Measurements from ENCODE around the gene PRRT3. TPM values are rescaled to one million over a fixed set of nuclear protein-coding genes. Genes with fewer than 3 reads are reported as not detected.

PRRT3 gene
- total RNA-seq, 6 donors from 2014 or later: 1.6 to 7.1 (median 4.5) TPM

DNA sequence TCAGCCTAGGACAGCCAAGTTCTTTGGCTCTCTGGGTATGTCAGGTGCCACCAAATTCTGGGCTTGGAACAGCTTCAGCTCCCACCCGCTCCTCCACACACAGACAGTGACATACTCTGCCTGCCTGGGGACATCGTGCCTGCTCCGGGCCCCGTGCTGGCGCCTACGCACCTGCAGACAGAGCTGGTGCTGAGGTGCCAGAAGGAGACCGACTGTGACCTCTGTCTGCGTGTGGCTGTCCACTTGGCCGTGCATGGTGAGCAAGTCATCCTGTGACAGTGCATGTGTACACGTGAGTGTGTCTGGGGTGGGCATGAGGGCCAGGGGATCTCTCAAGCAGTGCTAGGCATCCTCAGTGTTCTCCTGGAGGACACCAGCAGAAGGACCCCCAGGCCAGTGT, 34.4 kb downstream of the PRRT3 start:
- Histone ChIP-seq H3K27me3 (no peaks in the 10 kb centered on the region), H3K9me3 (no peaks in the 10 kb centered on the region), H3K27ac (peak overlapping the region; percentile 79 to 89 (median 86)), H3K36me3 (peaks cover 0 to 9% (median 1%) of the 10 kb centered on the region in 4 donors), H3K4me1 (peaks cover 30 to 42% (median 38%) of the 10 kb centered on the region in 4 donors), H3K4me3 (peak overlapping the region in 2 of 4 donors; percentile 78 to 79)
- TF ChIP-seq, protein P1, sequence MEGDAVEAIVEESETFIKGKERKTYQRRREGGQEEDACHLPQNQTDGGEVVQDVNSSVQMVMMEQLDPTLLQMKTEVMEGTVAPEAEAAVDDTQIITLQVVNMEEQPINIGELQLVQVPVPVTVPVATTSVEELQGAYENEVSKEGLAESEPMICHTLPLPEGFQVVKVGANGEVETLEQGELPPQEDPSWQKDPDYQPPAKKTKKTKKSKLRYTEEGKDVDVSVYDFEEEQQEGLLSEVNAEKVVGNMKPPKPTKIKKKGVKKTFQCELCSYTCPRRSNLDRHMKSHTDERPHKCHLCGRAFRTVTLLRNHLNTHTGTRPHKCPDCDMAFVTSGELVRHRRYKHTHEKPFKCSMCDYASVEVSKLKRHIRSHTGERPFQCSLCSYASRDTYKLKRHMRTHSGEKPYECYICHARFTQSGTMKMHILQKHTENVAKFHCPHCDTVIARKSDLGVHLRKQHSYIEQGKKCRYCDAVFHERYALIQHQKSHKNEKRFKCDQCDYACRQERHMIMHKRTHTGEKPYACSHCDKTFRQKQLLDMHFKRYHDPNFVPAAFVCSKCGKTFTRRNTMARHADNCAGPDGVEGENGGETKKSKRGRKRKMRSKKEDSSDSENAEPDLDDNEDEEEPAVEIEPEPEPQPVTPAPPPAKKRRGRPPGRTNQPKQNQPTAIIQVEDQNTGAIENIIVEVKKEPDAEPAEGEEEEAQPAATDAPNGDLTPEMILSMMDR (IDR thresholded peaks at IDR 0.05): no peak
- TF ChIP-seq EP300 (IDR thresholded peaks at IDR 0.05) (no peak), POLR2AphosphoS5 (IDR thresholded peaks at IDR 0.05) (no peak), POLR2A (IDR thresholded peaks at IDR 0.05) (no peak)
- ATAC-seq (ENCODE audit: low FRiP score in 2 of 2) (no peak), DNase-seq (no peak)
- 80 to 86% methylated on average over 6 to 10 of the region's 10 CpGs for WGBS, 2 donors

DNA sequence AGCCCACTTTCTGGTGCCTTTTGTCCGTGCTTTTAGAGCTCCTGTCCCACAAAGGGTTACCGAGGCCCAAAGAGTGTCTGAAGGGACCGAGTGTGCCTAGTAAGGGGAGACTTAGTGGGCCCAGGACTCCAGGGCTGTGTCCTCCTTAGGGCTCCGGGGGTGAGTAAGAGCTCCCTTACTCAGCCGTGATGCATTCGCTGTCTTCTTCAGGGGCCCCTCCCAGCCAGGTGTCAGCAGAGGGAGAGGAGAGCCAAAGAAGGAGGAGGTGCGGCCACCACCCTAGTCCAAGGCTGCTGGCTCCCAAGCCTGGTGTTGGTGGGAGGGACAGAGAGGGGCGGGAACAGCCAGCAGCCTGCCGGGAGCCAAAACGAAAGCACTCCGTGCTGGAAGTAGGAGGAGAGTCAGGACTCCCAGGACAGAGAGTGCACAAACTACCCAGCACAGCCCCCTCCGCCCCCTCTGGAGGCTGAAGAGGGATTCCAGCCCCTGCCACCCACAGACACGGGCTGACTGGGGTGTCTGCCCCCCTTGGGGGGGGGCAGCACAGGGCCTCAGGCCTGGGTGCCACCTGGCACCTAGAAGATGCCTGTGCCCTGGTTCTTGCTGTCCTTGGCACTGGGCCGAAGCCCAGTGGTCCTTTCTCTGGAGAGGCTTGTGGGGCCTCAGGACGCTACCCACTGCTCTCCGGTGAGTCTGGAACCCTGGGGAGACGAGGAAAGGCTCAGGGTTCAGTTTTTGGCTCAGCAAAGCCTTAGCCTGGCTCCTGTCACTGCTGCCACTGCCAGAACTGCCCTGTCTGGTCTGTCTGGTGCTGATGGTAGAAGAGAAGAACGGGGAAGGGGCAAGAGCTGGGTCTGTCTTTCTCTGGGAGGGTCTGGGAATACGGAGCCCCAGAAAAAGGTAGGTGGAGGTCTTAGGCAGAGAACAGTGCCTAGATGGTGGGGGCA, 35.2 kb downstream of the PRRT3 start, which contains the start of gene IL17RC:
Gene IL17RC, plus strand, starts transcription at position 365 of the 947 bp plus-strand sequence. Its CDS starts 218 bp downstream, at position 583.
- Histone ChIP-seq H3K4me3 (peak within 1 kb of the TSS; percentile 31 to 79 (median 78)), H3K27ac (peak within 1 kb of the TSS; percentile 79 to 89 (median 86)), H3K27me3 (no peaks in the 10 kb centered on the region), H3K4me1 (peaks cover 30 to 49% (median 39%) of the 10 kb centered on the region in 4 donors), H3K9me3 (no peaks in the 10 kb centered on the region), H3K36me3 (peaks cover 0 to 9% (median 1%) of the 10 kb centered on the region in 4 donors)
- TF ChIP-seq POLR2A (IDR thresholded peaks at IDR 0.05) (peak in 2 of 4 donors; percentile 45 to 69), EP300 (IDR thresholded peaks at IDR 0.05) (no peak), POLR2AphosphoS5 (IDR thresholded peaks at IDR 0.05) (peak; percentile 34 to 82)
- TF ChIP-seq, protein P1 (IDR thresholded peaks at IDR 0.05): no peak
- ATAC-seq (ENCODE audit: low FRiP score in 2 of 2): peak; percentile 90 to 93
- 9 to 29% methylated on average over 14 to 17 of the region's 19 CpGs for WGBS, 2 donors
- peak; percentile 74 to 93 for DNase-seq

DNA sequence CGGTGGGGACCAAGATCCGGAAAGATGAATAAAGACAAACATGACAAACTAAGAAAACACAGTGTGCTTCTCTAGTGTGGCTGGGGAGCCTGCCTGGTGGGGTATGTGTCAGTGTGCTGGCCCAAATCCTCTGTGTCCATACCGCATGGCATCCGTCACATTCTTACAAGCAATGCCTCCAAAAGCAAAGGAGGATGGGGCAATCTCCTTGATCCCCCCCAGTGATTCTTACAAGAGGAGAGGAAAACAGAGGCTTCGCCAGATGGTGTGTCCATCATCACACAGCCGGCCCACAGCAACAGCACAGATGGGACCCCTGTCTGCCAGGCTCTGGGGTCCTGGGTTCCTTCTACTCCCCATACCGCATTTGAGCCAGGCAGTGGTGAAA, 35.9 kb downstream of the PRRT3 start:
- DNase-seq: no peak
- TF ChIP-seq EP300 (IDR thresholded peaks at IDR 0.05) (no peak), POLR2AphosphoS5 (IDR thresholded peaks at IDR 0.05) (no peak), POLR2A (IDR thresholded peaks at IDR 0.05) (no peak)
- TF ChIP-seq, protein P1 (IDR thresholded peaks at IDR 0.05): no peak
- H3K27ac ChIP-seq: peak overlapping the region; percentile 79 to 89 (median 86)
- 50 to 63% methylated on average over 6 to 7 of the region's 7 CpGs for WGBS, 2 donors
- H3K9me3 ChIP-seq: no peaks in the 10 kb centered on the region
- peaks cover 30 to 50% (median 39%) of the 10 kb centered on the region in 4 donors for H3K4me1 ChIP-seq
- H3K36me3 ChIP-seq: peaks cover 0 to 9% (median 1%) of the 10 kb centered on the region in 4 donors
- peak overlapping the region; percentile 31 to 79 (median 78) for H3K4me3 ChIP-seq
- H3K27me3 ChIP-seq: no peaks in the 10 kb centered on the region
- peak in 1 of 2 donors; percentile 14 for ATAC-seq (ENCODE audit: low FRiP score in 2 of 2)

DNA sequence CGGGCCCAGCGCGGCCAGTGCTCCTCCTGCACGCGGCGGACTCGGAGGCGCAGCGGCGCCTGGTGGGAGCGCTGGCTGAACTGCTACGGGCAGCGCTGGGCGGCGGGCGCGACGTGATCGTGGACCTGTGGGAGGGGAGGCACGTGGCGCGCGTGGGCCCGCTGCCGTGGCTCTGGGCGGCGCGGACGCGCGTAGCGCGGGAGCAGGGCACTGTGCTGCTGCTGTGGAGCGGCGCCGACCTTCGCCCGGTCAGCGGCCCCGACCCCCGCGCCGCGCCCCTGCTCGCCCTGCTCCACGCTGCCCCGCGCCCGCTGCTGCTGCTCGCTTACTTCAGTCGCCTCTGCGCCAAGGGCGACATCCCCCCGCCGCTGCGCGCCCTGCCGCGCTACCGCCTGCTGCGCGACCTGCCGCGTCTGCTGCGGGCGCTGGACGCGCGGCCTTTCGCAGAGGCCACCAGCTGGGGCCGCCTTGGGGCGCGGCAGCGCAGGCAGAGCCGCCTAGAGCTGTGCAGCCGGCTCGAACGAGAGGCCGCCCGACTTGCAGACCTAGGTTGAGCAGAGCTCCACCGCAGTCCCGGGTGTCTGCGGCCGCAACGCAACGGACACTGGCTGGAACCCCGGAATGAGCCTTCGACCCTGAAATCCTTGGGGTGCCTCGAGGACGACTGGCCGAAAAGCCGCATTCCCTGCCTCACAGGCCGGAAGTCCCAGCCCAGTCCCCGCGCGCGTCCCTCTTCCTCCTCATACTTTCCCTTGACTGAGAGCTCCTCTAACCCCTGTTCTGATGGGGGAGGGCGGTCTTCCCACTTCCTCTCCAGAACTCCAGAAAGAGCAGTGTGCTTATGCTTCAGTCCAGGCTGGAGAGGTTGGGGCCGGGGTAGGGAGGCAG, 36.7 kb downstream of the PRRT3 start:
- TF ChIP-seq POLR2A (IDR thresholded peaks at IDR 0.05): peak in 1 of 4 donors; percentile 52
- TF ChIP-seq POLR2AphosphoS5 (IDR thresholded peaks at IDR 0.05): peak in 1 of 2 donors; percentile 37
- TF ChIP-seq, protein P1 (IDR thresholded peaks at IDR 0.05): peak; percentile 27 to 83 (median 66)
- TF ChIP-seq EP300 (IDR thresholded peaks at IDR 0.05): no peak
- ATAC-seq (ENCODE audit: low FRiP score in 2 of 2): peak; percentile 67 to 81
- 0 to 2% methylated on average over 11 to 36 of the region's 99 CpGs for WGBS, 2 donors

More for the DNA sequence above, 36.7 kb downstream of the PRRT3 start:
- H3K36me3 ChIP-seq: peaks cover 0 to 5% (median under 1%) of the 10 kb centered on the region in 4 donors
- peaks cover 30 to 50% (median 39%) of the 10 kb centered on the region in 4 donors for H3K4me1 ChIP-seq
- no peaks in the 10 kb centered on the region for H3K9me3 ChIP-seq
- H3K4me3 ChIP-seq: peak overlapping the region; percentile 35 to 79 (median 78)
- DNase-seq: peak; percentile 74 to 95
- no peaks in the 10 kb centered on the region for H3K27me3 ChIP-seq
- H3K27ac ChIP-seq: peak overlapping the region; percentile 79 to 89 (median 86)

Data from upper lobe of left lung (tissue), 6 donors.